Measurements from ENCODE around the gene HMGB1. TPM values are rescaled to one million over a fixed set of nuclear protein-coding genes. Genes with fewer than 3 reads are reported as not detected.

The HMGB1 gene
- total and polyA plus RNA-seq, 2 donors (not counting 3 experiments of a cell fraction or from before 2014, with no cell fraction given) = 111 to 670 TPM

- peaks cover 3% of the 10 kb centered on the region for H3K4me1 ChIP-seq (ENCODE audit: control insufficient read depth, extremely low read depth, insufficient read depth, low read length)
- no peak overlapping the region for H2AFZ ChIP-seq (ENCODE audit: low read depth, low read length)
- no peaks in the 10 kb centered on the region for H3K9me3 ChIP-seq (replicated peaks; ENCODE audit: control insufficient read depth, insufficient read depth, low read length)
- TF ChIP-seq JUN (IDR thresholded peaks at IDR 0.05; ENCODE audit: borderline replicate concordance, insufficient read depth, insufficient read length, low read depth) (no peak), GATA2 (IDR thresholded peaks at IDR 0.05; ENCODE audit: insufficient read depth, insufficient read length, low read depth, low read length) (no peak), FOS (IDR thresholded peaks at IDR 0.05; ENCODE audit: borderline replicate concordance, insufficient read depth, low read length) (no peak), POLR2AphosphoS5 (IDR thresholded peaks at IDR 0.05; ENCODE audit: insufficient read depth, low read depth, low read length) (no peak), POLR2A (IDR thresholded peaks at IDR 0.05; ENCODE audit: low read depth, low read length) (no peak), MYC (IDR thresholded peaks at IDR 0.05; ENCODE audit: low read depth, low read length) (no peak), EZH2 (IDR thresholded peaks at IDR 0.05; ENCODE audit: borderline replicate concordance, low read depth, low read length, severe bottlenecking) (no peak)
- TF ChIP-seq, protein P1, sequence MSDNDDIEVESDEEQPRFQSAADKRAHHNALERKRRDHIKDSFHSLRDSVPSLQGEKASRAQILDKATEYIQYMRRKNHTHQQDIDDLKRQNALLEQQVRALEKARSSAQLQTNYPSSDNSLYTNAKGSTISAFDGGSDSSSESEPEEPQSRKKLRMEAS (IDR thresholded peaks at IDR 0.05; ENCODE audit: insufficient read depth, insufficient read length) = no peak
- TF ChIP-seq, protein P2, sequence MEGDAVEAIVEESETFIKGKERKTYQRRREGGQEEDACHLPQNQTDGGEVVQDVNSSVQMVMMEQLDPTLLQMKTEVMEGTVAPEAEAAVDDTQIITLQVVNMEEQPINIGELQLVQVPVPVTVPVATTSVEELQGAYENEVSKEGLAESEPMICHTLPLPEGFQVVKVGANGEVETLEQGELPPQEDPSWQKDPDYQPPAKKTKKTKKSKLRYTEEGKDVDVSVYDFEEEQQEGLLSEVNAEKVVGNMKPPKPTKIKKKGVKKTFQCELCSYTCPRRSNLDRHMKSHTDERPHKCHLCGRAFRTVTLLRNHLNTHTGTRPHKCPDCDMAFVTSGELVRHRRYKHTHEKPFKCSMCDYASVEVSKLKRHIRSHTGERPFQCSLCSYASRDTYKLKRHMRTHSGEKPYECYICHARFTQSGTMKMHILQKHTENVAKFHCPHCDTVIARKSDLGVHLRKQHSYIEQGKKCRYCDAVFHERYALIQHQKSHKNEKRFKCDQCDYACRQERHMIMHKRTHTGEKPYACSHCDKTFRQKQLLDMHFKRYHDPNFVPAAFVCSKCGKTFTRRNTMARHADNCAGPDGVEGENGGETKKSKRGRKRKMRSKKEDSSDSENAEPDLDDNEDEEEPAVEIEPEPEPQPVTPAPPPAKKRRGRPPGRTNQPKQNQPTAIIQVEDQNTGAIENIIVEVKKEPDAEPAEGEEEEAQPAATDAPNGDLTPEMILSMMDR (IDR thresholded peaks at IDR 0.05; ENCODE audit: extremely low read depth in 1 of 2, insufficient read depth in 1 of 2, low read depth in 1 of 2, low read length in 2 of 2) = no peak
- dilution Hi-C loops (cut with MboI; ENCODE audit: extremely low pct_ligation_motif_present, low sequenced_read_pairs) = no loop called here
- BruUV-seq (replicated peaks) = no TSS peak
- DNase-seq (ENCODE audit: low read depth, low spot score) (no peak), FAIRE-seq (no peak)
- intact Hi-C loops (cut with micrococcal nuclease) = no loop called here
- H4K20me1 ChIP-seq (replicated peaks; ENCODE audit: control insufficient read depth, extremely low read depth, insufficient read depth, low read length) = no peaks in the 10 kb centered on the region
- H3K9me1 ChIP-seq (replicated peaks; ENCODE audit: control insufficient read depth, extremely low read depth, insufficient read depth, low read length) = no peaks in the 10 kb centered on the region
- H3K4me3 ChIP-seq (replicated peaks in 1 of 3; ENCODE audit: insufficient read depth in 1 of 3, low read depth in 1 of 3, low read length in 3 of 3) = no peak overlapping the region
- no peak overlapping the region for H3K9ac ChIP-seq (replicated peaks; ENCODE audit: extremely low read depth, insufficient read depth, low read length)
- H3K79me2 ChIP-seq (ENCODE audit: control insufficient read depth, insufficient read depth, low read length) = no peaks in the 10 kb centered on the region
- no peaks in the 10 kb centered on the region for H3K36me3 ChIP-seq (ENCODE audit: control insufficient read depth in 2 of 2, extremely low read depth in 1 of 2, insufficient read depth in 2 of 2, low read length in 2 of 2)
- no peak overlapping the region for H3K4me2 ChIP-seq (ENCODE audit: insufficient read depth, low read length)
- H3K27me3 ChIP-seq (ENCODE audit: control insufficient read depth in 2 of 2, insufficient read depth in 2 of 2, low read length in 2 of 2) = no peaks in the 10 kb centered on the region
- no peak overlapping the region for H3K27ac ChIP-seq (ENCODE audit: insufficient read depth, low read depth, low read length)
- ChIA-PET CTCF (interaction anchor here (1.4 kb wide), 1 partner anchor 278 kb away, joined by 3 read pairs; no protein-coding TSS in a partner anchor), POLR2A (no interaction called here)
Measured at GRCh38 chr13:30410705-30411125, 55.0 kb downstream of the HMGB1 start.

Data from endothelial cell of umbilical vein (primary cell).